Measurements from ENCODE around the gene FCER1G.

Gene FCER1G

DNA sequence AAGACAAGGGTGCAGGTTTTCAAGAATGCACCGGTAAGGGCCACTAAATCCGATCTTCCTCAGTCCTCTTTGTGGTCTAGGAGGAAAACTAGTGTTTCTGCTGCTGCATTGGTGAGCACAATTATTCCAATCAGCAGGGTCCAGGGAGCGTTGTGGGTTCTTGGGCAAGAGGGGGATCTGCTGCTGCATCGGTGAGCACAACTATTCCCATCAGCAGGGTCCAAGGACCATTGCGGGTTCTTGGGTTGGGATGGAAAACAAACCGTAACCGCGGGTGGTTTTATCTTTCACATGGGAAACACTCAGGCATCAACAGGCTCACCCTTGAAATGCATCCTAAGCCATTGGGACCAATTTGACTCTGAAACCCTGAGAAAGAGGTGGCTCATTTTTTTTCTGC lies 36.5 kb downstream of the FCER1G start:
- TF ChIP-seq GATA3 (IDR thresholded peaks at IDR 0.05; ENCODE audit: low read depth, low read length) (no peak), GATA2 (IDR thresholded peaks at IDR 0.05; ENCODE audit: low read depth, low read length) (no peak)

DNA sequence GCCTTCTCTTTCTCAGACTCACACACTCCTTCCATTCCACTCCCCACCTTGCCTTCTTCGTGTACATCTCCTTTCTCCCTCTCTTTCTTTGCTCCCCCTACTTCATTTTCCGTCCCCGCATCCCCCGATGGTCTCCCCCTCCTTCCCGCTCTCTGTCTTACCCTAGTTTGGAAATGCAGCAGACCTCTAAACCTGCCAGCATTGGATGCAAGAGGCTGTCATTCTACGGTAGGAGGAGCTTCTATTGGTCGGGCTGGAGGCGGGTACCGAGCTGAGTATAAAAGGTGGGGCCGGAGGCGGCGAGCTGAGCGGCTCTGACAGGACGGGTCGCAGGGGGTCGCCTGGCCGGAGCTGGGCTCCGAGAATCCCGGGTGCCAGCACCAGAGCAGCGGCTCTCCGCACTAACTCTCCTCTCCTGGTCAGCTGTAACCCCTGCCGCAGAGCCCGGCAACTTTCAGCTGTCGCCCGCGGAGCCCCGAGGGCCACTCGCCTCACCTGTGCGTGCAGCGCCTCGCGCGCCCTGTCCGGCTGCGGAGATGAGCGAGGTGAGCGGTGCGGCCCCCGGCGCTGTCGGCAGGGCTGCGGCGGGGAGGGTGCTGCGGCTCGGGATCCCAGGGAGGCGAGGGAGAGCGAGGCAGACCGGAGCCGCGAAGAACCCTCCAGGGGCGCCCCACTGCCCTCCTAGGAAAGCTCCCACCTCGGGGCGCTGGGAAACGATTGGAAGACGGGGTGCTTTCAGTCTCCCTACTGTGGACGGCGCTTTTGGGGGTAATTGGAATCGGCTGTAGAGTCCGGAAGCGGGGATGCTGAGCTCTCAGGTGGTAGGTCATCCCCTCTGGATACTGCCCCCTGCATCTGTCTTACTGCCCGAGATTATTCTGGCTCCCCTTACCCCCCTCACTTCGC lies 43.6 kb downstream of the FCER1G start, which contains the start of gene PCP4L1:
Gene PCP4L1 (plus strand): TSS at position 307 of the 906 bp plus-strand sequence. CDS start 230 bp downstream, at position 537.
- no peak for TF ChIP-seq GATA2 (IDR thresholded peaks at IDR 0.05; ENCODE audit: low read depth, low read length)
- TF ChIP-seq GATA3 (IDR thresholded peaks at IDR 0.05; ENCODE audit: low read depth, low read length), result no peak

DNA sequence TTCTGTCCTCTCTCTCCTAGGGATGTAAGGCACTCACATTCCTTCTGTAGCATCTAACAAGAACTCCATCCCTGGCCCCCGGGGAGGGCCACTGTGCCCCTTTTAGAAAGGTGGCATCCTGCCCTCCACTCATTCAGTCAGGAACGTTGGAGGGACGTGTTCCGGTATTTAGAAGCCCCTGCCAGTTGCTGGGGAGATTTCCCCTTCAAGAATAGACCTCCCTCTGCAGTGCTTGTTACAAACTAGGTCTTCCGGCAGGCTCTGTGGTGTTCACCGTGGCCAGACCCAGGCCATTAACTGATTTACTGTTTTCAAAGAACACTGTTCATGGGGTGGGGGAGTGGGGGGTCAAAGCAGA lies 44.2 kb downstream of the FCER1G start:
- TF ChIP-seq GATA3 (IDR thresholded peaks at IDR 0.05; ENCODE audit: low read depth, low read length), result no peak
- no peak for TF ChIP-seq GATA2 (IDR thresholded peaks at IDR 0.05; ENCODE audit: low read depth, low read length)

DNA sequence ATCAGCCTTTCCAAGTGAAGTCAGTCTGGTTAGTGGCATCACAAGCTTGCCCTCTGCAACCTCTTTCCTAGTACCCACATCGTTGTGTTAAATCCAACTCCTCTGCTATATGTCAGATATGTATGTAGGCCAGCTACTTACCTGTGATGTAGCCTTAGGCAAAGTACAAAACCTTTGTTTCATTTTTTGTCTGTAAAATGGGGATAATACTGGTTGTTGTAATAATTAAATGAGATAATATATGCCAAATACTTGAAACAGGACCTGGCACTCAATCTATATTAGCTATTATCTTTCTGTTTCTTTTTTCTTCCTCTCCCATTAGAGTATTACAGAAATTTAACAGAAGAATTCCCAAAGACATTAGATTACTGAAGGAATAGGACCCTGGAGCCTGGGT lies 44.7 kb downstream of the FCER1G start:
- TF ChIP-seq GATA2 (IDR thresholded peaks at IDR 0.05; ENCODE audit: low read depth, low read length) (no peak), GATA3 (IDR thresholded peaks at IDR 0.05; ENCODE audit: low read depth, low read length) (no peak)

DNA sequence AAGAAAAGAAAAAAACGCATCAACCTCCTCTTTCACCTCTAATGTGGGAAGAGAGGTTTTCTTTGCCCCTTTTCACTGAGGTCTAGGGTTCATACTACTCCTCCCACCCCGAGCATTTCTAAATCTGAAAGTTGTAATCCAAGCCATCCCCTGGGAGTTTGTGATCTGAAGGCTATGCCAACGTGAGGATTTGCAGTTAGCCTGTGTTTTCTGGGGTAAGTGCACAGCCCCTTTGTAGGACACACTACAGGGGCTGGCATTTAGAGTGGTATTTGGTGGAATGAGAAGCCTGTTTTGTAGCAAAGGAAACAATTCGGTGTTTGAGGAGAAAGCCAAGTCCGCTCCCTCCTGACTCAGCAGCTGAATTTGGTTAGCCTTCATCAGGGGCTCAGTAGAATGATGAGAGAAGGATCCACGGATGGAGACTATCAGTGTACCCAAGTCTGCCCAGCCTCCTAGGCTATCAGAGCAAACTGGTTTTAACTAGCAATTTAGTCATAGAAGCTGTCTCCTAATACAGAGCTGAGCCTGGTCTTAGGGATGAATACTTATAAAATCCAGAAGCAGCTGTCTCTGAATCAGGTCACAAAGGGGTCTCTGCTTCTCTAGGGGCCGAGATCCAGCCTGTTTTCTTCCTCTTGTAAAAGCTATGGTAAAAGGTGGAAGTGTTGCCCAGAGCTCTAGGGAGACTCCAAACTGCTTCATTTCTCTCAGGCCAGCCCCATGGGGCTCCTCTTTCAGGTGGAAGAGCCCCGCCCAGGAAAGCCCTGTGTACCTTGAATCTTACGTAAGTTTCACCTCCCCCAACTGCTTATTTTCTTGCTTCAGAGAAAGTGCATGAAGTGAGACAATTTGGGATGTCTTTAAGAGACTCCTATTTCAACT lies 45.5 kb downstream of the FCER1G start:
- no peak for TF ChIP-seq GATA3 (IDR thresholded peaks at IDR 0.05; ENCODE audit: low read depth, low read length)
- TF ChIP-seq GATA2 (IDR thresholded peaks at IDR 0.05; ENCODE audit: low read depth, low read length), result no peak

DNA sequence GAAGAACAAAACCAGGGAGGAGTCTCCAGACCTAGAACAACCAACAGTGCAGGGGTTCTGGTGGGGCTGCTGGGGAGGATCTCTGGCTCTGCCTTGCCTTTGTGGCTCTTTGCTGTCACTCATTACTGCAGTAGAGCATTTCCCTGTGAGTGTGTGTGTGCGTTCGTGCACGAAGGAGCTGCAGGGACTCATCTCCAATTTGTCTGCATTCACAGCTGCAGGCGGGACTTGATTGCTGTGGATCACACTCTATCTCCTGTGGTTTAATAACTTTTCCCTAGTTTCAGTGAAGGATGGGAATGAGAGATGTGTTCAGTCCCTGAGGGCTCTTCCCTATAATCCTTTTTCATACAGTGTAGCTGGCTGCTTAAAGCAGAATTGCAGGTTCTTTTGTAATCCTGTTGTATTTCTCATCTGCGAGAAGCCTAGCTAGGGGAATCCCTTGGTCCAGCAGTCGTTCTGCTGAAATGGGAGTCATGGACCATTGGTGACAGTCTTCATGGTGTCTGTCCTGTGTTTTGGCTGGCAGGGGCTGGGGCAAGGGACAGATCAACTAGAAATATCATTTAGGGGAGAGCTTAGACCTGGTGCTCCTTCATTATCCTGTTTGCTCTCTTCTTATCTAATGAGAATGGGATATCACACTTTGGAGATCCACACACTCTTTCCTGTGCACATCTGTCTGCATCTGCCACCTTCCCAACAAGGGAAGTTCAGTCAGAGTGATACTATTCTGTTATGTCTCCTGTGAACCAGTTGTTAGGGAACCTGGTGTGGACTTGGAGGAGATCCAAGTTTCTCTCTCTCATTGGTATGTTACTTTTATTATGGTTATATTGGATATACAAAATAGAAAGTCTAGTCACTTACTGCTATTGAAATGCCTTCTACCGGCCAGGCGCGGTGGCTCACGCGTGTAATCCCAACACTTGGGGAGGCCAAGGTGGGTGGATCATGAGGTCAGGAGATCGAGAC lies 46.5 kb downstream of the FCER1G start:
- TF ChIP-seq GATA3 (IDR thresholded peaks at IDR 0.05; ENCODE audit: low read depth, low read length) (no peak), GATA2 (IDR thresholded peaks at IDR 0.05; ENCODE audit: low read depth, low read length) (no peak)

DNA sequence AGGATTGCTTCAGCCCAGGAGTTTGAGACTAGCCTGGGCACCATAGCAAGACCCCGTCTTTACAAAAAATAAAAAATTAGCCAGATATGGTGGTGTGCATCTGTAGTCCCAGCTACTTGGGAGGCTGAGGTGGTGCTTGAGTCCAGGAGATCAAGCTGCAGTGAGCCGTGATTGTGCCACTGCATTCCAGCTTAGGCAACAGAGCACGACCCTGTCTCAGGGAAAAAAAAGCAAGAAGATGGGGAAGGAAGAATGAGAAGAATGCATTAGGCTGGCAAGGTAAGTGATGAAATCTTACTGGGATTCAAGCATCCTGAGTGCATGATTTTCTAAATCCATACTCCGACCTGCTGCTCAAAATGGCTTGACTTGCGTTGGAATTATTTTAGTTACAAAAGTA lies 50.2 kb downstream of the FCER1G start:
- TF ChIP-seq GATA3 (IDR thresholded peaks at IDR 0.05; ENCODE audit: low read depth, low read length) (no peak), GATA2 (IDR thresholded peaks at IDR 0.05; ENCODE audit: low read depth, low read length) (no peak)

DNA sequence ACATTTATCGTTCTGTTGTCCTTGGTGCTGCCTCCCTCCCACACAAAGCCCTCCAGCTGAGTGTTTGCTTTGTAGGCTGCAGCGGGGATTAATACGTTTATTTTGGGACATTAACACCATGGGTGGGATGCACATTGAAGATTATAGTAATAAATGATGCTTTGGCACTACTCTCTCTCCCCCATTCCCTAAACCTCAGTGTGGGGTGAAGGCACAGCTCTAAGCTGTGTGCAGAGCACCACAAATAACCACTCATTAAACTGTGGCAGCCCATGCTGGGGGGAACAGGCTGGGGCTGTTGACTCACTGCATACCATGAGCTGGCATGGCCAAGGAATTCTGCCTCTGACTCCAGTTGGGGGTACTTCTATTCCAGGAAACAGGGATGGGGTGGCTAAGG lies 51.1 kb downstream of the FCER1G start:
- TF ChIP-seq GATA3 (IDR thresholded peaks at IDR 0.05; ENCODE audit: low read depth, low read length) (no peak), GATA2 (IDR thresholded peaks at IDR 0.05; ENCODE audit: low read depth, low read length) (no peak)

DNA sequence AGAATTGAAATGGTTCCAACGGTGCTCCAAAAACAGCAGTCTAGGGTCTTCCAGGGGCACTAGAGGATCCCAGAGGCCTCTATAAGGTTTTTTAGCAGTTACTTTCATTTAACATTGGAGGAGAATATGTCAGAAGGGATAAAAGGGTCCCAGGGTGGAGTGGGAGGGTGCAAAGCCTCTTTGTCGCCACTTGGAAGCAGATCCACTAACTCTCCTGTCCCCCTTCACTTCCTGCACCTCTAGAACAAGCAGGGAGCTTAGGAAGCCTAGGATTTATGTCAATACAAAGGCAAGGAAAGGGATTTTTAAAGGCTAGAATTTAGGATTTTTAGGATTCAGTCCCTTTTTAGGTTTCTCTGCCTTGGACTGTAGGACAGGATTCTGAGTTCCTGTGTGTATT lies 51.7 kb downstream of the FCER1G start:
- TF ChIP-seq GATA2 (IDR thresholded peaks at IDR 0.05; ENCODE audit: low read depth, low read length), result no peak
- TF ChIP-seq GATA3 (IDR thresholded peaks at IDR 0.05; ENCODE audit: low read depth, low read length), result no peak

DNA sequence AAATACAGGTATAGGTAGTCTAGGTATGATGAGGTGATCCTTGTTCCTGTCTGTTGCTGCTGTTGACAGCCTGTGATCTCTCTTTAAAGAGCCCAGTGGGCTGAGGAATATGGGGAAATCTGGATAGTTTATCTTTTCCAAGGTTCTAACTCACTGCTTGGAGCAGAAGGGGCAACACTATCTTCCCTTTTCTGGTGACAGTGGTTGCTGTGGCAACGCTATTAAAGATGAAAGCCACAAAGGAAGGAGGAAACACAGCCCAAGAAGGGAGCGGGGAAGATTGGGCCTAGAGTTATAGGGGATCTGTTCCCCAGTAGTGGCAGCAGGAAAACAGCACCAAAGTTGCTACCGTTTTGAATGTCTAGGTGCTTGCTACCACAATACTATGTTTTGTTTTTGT lies 52.2 kb downstream of the FCER1G start:
- TF ChIP-seq GATA3 (IDR thresholded peaks at IDR 0.05; ENCODE audit: low read depth, low read length) (no peak), GATA2 (IDR thresholded peaks at IDR 0.05; ENCODE audit: low read depth, low read length) (no peak)
